Endothelial cell of umbilical vein (primary cell): ENCODE measurements around the gene RBM44.

ENCODE experiments used
- CTCF ChIP-seq, 2 donors: IDR thresholded peaks; 1 replicate in 1 of 2; 2 replicates in 1 of 2; pipeline ENCODE4 v1.5.1; 2011; ENCODE audit warnings: low read length in 2 of 2, mild to moderate bottlenecking in 2 of 2, moderate library complexity in 2 of 2, control low read depth in 1 of 2, inconsistent platforms in 1 of 2, low read depth in 1 of 2; ENCODE audit not compliant: insufficient read depth in 1 of 2; ENCODE audit errors: extremely low read depth in 1 of 2
- EZH2 ChIP-seq: IDR thresholded peaks from 2 replicates; pipeline ENCODE4 v1.6.1; 2012; ENCODE audit warnings: borderline replicate concordance, low read depth, mild to moderate bottlenecking, moderate library complexity, low read length, inconsistent platforms; ENCODE audit not compliant: severe bottlenecking
- FOS ChIP-seq: IDR thresholded peaks from 2 replicates; pipeline ENCODE4 v1.6.1; 2011; ENCODE audit warnings: mild to moderate bottlenecking, low read length, moderate library complexity, borderline replicate concordance; ENCODE audit not compliant: insufficient read depth
- GATA2 ChIP-seq: IDR thresholded peaks from 2 replicates; pipeline ENCODE4 v1.7.0; 2011; ENCODE audit warnings: low read depth, mild to moderate bottlenecking, moderate library complexity, mixed read lengths, low read length; ENCODE audit not compliant: insufficient read length, insufficient read depth
- JUN ChIP-seq: IDR thresholded peaks from 2 replicates; pipeline ENCODE4 v1.6.1; 2011; ENCODE audit warnings: borderline replicate concordance, low read depth; ENCODE audit not compliant: insufficient read length, insufficient read depth
- MAX ChIP-seq: IDR thresholded peaks from 2 replicates; pipeline ENCODE4 v1.6.1; 2011; ENCODE audit not compliant: insufficient read depth, insufficient read length
- MYC ChIP-seq: IDR thresholded peaks from one replicate; pipeline ENCODE4 v1.6.1; 2011; ENCODE audit warnings: mild to moderate bottlenecking, low read depth, low read length
- POLR2A ChIP-seq: IDR thresholded peaks from 2 replicates; pipeline ENCODE4 v1.6.1; 2012; ENCODE audit warnings: low read depth, mild to moderate bottlenecking, control low read depth, low read length
- POLR2AphosphoS5 ChIP-seq: IDR thresholded peaks from 2 replicates; pipeline ENCODE4 v1.6.1; 2012; ENCODE audit warnings: low read depth, mild to moderate bottlenecking, control low read depth, low read length, moderate library complexity; ENCODE audit not compliant: insufficient read depth

DNA sequence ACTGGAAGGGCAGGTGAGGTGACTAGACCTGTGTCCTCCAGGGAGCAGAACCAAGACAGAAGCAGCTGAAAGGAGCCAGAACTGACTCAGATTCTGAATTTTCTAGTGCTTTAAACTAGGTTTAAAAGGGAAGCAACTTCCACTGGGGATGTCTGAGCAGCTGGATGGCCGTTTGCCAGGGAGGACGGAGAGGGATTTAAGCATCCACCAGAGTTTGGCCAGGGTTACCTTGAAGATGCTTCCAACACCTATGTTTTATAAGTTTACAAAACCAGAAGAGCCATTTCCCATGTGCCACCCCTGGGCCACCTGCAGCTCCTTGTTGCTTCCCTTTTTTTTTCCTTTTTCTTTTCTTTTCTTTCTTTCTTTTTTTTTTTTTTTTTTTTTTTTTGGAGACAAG lies 48.6 kb upstream of the RBM44 start:
- TF ChIP-seq FOS: no peak
- TF ChIP-seq POLR2AphosphoS5: no peak
- TF ChIP-seq CTCF (IDR thresholded peaks at IDR 0.05; ENCODE audit: extremely low read depth in 1 of 2, insufficient read depth in 1 of 2, low read depth in 1 of 2, low read length in 2 of 2): no peak
- TF ChIP-seq POLR2A: no peak
- no peak for TF ChIP-seq EZH2
- TF ChIP-seq GATA2: no peak
- no peak for TF ChIP-seq MAX
- no peak for TF ChIP-seq MYC
- no peak for TF ChIP-seq JUN
